ENCODE measurements around the gene SLC35A5. TPM values are rescaled to one million over a fixed set of nuclear protein-coding genes. Genes with fewer than 3 reads are reported as not detected.

The SLC35A5 gene
- total and polyA plus RNA-seq, 9 of the 15 experiments (the other 6 are each of a cell fraction or from before 2014, with no cell fraction given): 4.0 to 13.0 (median 9.7) TPM

- TF ChIP-seq ZNF695 (CRISPR knock-in tag; IDR thresholded peaks at IDR 0.05) (no peak), VEZF1 (CRISPR knock-in tag; IDR thresholded peaks at IDR 0.05) (peak; percentile 68), ZBTB33 (CRISPR knock-in tag; IDR thresholded peaks at IDR 0.05) (no peak), GTF2F1 (IDR thresholded peaks at IDR 0.05; ENCODE audit: low read depth, low read length) (no peak), CUX1 (CRISPR knock-in tag; IDR thresholded peaks at IDR 0.05) (no peak), ETV5 (CRISPR knock-in tag; IDR thresholded peaks at IDR 0.05; ENCODE audit: low read depth) (peak; percentile 95; the same call in 1 of the 2 replicates), PTBP1 (IDR thresholded peaks at IDR 0.05; ENCODE audit: low read depth, low read length) (no peak), NR3C1 (CRISPR knock-in tag; IDR thresholded peaks at IDR 0.05) (no peak), ZBTB17 (CRISPR knock-in tag; IDR thresholded peaks at IDR 0.05) (no peak), MLLT1 (IDR thresholded peaks at IDR 0.05) (no peak), HEY1 (CRISPR knock-in tag; IDR thresholded peaks at IDR 0.05; ENCODE audit: borderline replicate concordance) (no peak), GTF3C2 (IDR thresholded peaks at IDR 0.05; ENCODE audit: borderline replicate concordance, extremely low read depth, insufficient read length) (no peak), SRSF9 (IDR thresholded peaks at IDR 0.05; ENCODE audit: borderline replicate concordance, low read depth, low read length) (no peak)
Measured at GRCh38 chr3:112561734-112562529, at the start of gene SLC35A5, which contains the start of gene ATG3 (continued).

Data from K562 (cell line).